ENCODE measurements around the gene G0S2. TPM values are rescaled to one million over a fixed set of nuclear protein-coding genes. Genes with fewer than 3 reads are reported as not detected.

G0S2 gene
- polyA plus RNA-seq, 1 experiment = 0.43 TPM

- POLR2A ChIA-PET = no interaction called here
- no peak for TF ChIP-seq CTCF (IDR thresholded peaks at IDR 0.05; ENCODE audit: insufficient read depth, low read depth, low read length)
- H3K4me3 ChIP-seq (ENCODE audit: low read depth, low read length) = no peak overlapping the region
- DNase-seq (ENCODE audit: low read depth) = no peak
- no peaks in the 10 kb centered on the region for H3K27me3 ChIP-seq (ENCODE audit: control insufficient read depth, insufficient read depth, low read length)
- H3K36me3 ChIP-seq (ENCODE audit: control insufficient read depth, insufficient read depth, low read length) = no peaks in the 10 kb centered on the region
- CTCF ChIA-PET = no interaction called here
Measured at GRCh38 chr1:209633335-209633997, 41.7 kb upstream of the G0S2 start.

- POLR2A ChIA-PET = no interaction called here
- no peak for DNase-seq (ENCODE audit: low read depth)
- H3K36me3 ChIP-seq (ENCODE audit: control insufficient read depth, insufficient read depth, low read length) = no peaks in the 10 kb centered on the region
- no peak overlapping the region for H3K4me3 ChIP-seq (ENCODE audit: low read depth, low read length)
- CTCF ChIA-PET = interaction anchor here (1.6 kb wide), 1 partner anchor 64 kb away, joined by 7 read pairs; no protein-coding TSS in a partner anchor
- TF ChIP-seq CTCF (IDR thresholded peaks at IDR 0.05; ENCODE audit: insufficient read depth, low read depth, low read length) = no peak
- no peaks in the 10 kb centered on the region for H3K27me3 ChIP-seq (ENCODE audit: control insufficient read depth, insufficient read depth, low read length)
Measured at GRCh38 chr1:209634005-209634737, 41.0 kb upstream of the G0S2 start.

- no peak overlapping the region for H3K4me3 ChIP-seq (ENCODE audit: low read depth, low read length)
- DNase-seq (ENCODE audit: low read depth) = no peak
- TF ChIP-seq CTCF (IDR thresholded peaks at IDR 0.05; ENCODE audit: insufficient read depth, low read depth, low read length) = no peak
- POLR2A ChIA-PET = no interaction called here
- H3K36me3 ChIP-seq (ENCODE audit: control insufficient read depth, insufficient read depth, low read length) = no peaks in the 10 kb centered on the region
- no peaks in the 10 kb centered on the region for H3K27me3 ChIP-seq (ENCODE audit: control insufficient read depth, insufficient read depth, low read length)
- CTCF ChIA-PET = interaction anchor here (0.8 to 1.6 kb wide), 5 partner anchors 10 to 66 kb away, joined by 3 to 7 read pairs (median 3); no protein-coding TSS in a partner anchor
Measured at GRCh38 chr1:209635850-209636249, 39.4 kb upstream of the G0S2 start.

- Histone ChIP-seq H3K4me3 (ENCODE audit: low read depth, low read length) (no peak overlapping the region), H3K36me3 (ENCODE audit: control insufficient read depth, insufficient read depth, low read length) (no peaks in the 10 kb centered on the region), H3K27me3 (ENCODE audit: control insufficient read depth, insufficient read depth, low read length) (no peaks in the 10 kb centered on the region)
- POLR2A ChIA-PET = no interaction called here
- CTCF ChIA-PET = interaction anchor here (0.6 to 3.2 kb wide), 7 partner anchors 11 to 96 kb away, joined by 3 to 13 read pairs (median 3); no protein-coding TSS in a partner anchor
- DNase-seq (ENCODE audit: low read depth) = no peak
- no peak for TF ChIP-seq CTCF (IDR thresholded peaks at IDR 0.05; ENCODE audit: insufficient read depth, low read depth, low read length)
Measured at GRCh38 chr1:209641832-209642172, 33.4 kb upstream of the G0S2 start.

- H3K4me3 ChIP-seq (ENCODE audit: low read depth, low read length) = no peak overlapping the region
- DNase-seq (ENCODE audit: low read depth) = no peak
- POLR2A ChIA-PET = no interaction called here
Measured at GRCh38 chr1:209642816-209643215, 32.4 kb upstream of the G0S2 start.

More at GRCh38 chr1:209642816-209643215, 32.4 kb upstream of the G0S2 start:
- H3K36me3 ChIP-seq (ENCODE audit: control insufficient read depth, insufficient read depth, low read length) = no peaks in the 10 kb centered on the region
- CTCF ChIA-PET = interaction anchor here (1.1 to 3.2 kb wide), 8 partner anchors 12 to 76 kb away, joined by 3 to 13 read pairs (median 4); no protein-coding TSS in a partner anchor
- TF ChIP-seq CTCF (IDR thresholded peaks at IDR 0.05; ENCODE audit: insufficient read depth, low read depth, low read length) = no peak
- no peaks in the 10 kb centered on the region for H3K27me3 ChIP-seq (ENCODE audit: control insufficient read depth, insufficient read depth, low read length)

All from BJ (cell line).